Mucosa of gallbladder (tissue), 1 donor: ENCODE measurements around the gene IP6K3. TPM values are rescaled to one million over a fixed set of nuclear protein-coding genes. Genes with fewer than 3 reads are reported as not detected.
A peak's percentile ranks its signal among the peaks of the same experiment; 100 is the strongest.

Experiments
- DNase-seq: peaks from one replicate; pipeline ENCODE4 v3.0.0-alpha.2; 2020; ENCODE audit warnings: low spot score
- total RNA-seq: library from RNA; stranded (reverse); gene quantifications from one replicate; pipeline ENCODE4 v1.2.1, GENCODE V29; 2021
- donor health status: DM: no; HTN: no; CAD: no.

Gene IP6K3
- total RNA-seq, 1 donor from 2014 or later, result 0.26 TPM

DNA sequence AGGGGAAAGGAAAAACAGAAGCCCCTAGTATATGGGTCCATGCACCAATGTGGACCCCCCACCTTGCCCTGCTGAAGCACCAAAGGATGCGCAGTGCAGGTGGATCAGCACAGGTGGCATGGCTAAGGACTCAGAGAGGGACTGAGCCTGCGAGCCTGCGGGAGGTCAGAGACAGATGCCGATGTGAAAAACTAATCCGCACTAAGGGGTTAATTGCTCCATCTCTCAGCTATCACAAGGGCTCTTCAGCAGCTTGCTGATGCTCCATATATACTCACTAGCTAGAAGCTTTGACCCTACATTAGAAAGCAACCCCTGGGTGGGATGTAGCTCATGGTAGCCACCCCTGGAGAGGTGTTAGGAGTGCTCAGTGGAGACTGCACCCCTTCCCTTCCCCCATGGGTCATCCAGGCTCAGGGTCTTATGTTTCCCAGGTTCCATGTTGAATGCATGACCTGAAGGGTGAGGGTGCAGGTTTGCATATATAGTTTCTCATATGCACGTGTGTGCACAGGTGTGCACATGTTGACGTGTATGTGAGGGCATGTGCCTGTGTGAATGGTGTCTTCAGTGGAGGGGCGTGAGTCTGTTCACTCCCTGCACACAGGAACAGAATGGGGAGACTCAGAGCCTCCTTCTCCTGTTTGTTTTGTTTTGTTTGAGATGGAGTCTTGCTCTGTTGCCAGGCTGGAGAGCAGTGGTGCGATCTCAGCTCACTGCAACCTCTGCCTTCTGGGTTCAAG is 13.4 kb upstream of the IP6K3 start:
- no peak for DNase-seq

- DNase-seq, result no peak
Observed at GRCh38 chr6:33758815-33759216, 12.1 kb upstream of the IP6K3 start.

GRCh38 chr6:33757906-33758305 is 11.2 kb upstream of the IP6K3 start:
- DNase-seq, result no peak

- no peak for DNase-seq
Observed at GRCh38 chr6:33757113-33757512, 10.4 kb upstream of the IP6K3 start.

- no peak for DNase-seq
Observed at GRCh38 chr6:33756211-33756954, 9.7 kb upstream of the IP6K3 start.

- no peak for DNase-seq
Observed at GRCh38 chr6:33755070-33755869, 8.6 kb upstream of the IP6K3 start.

- no peak for DNase-seq
Observed at GRCh38 chr6:33754222-33754621, 7.5 kb upstream of the IP6K3 start.

DNA sequence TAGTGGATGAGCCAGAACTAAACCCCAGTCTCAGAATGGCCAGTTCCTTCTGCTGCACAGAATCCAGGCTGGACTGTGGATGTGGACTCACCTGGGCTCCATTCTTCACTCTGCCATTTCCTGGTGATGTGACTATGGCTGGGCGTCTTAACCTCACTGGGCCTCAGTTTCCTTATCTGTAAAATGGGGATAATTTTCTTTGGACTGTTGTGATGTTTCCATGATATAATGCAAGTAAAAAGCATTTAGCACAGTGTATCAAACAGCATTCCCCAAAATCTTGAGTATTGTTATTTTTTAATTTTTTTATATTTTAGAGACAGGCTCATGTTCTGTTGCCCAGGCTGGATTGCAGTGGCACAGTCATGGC is 5.9 kb upstream of the IP6K3 start:
- DNase-seq, result no peak

- no peak for DNase-seq
Observed at GRCh38 chr6:33751771-33752645, 5.3 kb upstream of the IP6K3 start.

GRCh38 chr6:33750244-33750991 is 3.7 kb upstream of the IP6K3 start:
- DNase-seq, result no peak

- no peak for DNase-seq
Observed at GRCh38 chr6:33749401-33749800, 2.7 kb upstream of the IP6K3 start.

DNA sequence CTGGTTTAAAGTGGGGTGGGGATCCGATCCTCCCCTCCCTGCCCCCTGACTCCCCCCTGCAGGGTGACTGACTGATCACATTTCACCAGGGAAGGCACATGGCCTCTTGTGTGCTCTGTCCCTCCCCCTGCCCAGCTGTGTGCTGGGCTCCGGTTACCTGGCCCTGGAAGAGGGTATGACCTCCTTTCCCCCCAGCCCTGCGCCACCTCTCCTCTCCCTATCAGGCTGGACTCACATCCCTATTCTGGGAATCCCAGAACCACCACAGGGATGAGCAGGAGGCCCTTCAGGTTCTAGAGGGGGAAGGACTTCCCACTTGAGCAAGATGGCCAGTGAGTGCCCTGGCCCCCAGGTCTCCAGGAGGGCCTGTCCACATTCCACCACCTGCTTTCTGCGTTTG is 2.1 kb upstream of the IP6K3 start:
- DNase-seq, result no peak

DNA sequence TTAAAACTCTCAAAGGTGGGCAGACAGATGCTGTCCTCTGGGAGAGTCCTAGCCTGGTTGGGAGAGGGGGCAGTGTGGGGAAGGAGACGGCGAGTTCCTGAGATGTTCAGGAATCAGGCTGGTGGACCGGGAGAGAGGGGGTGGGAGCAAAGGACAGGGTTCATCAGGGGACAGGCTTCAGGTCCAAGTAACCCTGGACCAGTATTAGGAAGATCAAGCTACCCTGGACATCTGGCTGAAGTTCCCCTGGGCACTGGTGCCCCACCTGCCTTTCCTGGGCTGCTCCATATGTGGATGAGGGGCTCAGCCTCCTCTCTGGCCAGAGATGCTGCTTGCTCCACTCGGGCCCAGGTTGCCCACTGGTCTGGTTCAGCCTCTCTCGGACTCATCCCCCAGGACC is 1.1 kb upstream of the IP6K3 start:
- no peak for DNase-seq

GRCh38 chr6:33746036-33746600 is 587 bp downstream of the IP6K3 start:
- DNase-seq, result no peak

- DNase-seq, result no peak
Observed at GRCh38 chr6:33745548-33745947, 1.2 kb downstream of the IP6K3 start.

DNA sequence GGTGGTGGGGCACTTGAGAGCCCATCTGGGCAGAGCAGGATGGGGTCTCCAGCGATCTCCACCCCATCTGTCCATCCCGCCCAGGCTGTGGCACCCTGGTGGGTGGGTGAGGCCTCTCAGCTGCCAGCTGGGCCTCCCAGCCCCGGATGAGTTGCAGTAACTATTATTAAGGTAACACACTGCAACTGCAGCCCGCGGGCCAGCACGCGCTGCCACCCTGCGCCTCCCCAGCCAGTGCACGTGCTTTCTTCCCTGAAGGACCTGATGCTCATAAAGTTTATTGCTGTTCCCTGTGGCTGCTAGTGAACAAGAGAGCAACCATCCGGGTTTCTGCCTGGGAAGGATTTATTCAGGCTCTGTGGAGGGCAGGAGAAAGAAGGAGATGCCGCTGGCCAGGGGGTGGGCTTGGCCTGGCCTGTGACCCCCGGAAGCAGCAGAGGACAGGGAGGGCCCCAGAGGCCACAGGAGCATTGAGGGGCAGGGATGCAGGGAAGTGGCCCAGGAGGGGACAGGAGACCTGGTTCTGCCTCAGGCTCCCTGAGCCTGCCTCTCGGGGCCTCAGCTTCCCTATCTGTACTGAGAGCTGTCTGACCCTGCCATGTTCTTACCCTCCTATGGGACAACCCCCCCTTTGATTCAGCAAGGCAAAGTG is 1.7 kb downstream of the IP6K3 start:
- no peak for DNase-seq

GRCh38 chr6:33744001-33744848 is 2.5 kb downstream of the IP6K3 start:
- peak; percentile 65 for DNase-seq

DNA sequence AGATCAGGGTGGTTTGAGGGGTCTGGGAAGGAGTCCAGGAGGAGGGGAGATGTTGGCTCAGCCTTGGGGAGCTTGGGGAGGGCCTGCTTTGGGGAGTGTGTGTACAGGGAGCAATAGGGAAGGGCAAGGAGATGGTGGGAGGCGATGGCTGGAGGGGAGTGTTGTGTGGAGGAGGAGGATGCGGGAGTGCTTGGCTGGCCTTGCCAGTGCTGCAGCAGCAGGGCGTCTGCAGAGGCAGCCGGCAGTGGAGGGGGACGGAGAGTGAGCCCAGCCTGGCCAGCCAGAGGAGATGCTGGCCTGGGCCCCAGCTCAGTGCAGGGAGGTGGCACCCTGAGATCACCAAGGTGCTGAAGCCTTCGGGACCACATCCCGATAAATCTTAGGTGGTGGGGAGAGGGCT is 3.9 kb downstream of the IP6K3 start:
- no peak for DNase-seq

DNA sequence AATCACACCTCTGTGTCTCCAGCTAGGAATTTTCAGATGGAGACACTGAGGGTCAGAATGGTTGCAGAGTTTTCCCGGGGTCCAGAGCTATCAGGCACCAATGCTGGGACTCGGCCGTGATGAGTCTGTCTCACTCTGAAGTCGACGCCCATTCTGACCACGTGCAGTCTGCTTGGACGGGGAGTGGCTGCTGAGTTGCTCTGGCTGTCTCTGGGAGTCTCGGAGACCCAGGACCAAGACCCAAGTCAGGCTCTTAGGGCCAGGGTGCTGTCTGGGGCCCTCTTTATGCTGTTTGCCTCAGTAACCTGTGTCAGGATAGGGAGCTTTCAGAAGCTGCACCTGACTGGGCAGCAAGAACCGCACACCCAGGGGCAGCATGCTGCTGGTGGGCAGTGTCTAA is 4.6 kb downstream of the IP6K3 start:
- no peak for DNase-seq
